Measurements from ENCODE around the gene ITCH.
"Not testable (repeated sequence)": the region's sequence is repeated elsewhere in the genome, so short reads cannot be mapped to it uniquely, and the experiment has no call there.

ITCH gene

DNA sequence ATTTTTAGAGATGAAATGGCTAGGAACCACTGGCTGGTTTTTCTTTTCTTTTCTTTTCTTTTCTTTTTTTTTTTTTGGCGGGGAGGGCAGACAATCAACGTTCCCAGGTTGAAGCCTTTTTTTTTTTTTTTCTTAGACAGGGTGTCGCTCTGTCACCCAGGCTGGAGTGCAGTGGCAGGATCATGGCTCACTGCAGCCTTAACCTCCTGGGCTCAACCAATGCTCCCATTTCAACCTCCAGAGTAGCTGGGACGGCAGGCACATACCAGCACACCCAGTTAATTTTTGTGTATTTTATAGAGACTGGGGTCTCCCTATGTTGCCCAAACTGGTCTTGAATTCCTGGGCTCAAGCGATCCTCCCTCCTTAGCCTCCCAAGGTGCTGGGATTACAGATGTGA is 18.8 kb upstream of the ITCH start:
- DNase-seq: no peak

DNA sequence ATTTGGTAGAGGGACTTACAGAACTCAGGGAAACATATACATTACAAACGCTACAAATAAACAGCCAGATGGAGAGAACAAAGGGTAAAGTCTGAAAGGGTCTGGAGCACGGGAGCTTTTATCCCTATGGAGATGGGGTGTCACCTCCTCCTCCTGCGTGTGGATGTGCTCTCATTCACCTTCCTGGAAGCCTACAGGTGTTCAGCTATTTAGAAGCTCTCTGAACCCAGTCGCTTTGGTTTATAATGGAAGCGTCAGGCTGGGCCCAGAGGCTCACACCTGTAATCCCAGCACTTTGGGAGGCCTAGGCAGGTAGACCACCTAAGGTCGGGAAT is 17.7 kb upstream of the ITCH start:
- DNase-seq: no peak

DNA sequence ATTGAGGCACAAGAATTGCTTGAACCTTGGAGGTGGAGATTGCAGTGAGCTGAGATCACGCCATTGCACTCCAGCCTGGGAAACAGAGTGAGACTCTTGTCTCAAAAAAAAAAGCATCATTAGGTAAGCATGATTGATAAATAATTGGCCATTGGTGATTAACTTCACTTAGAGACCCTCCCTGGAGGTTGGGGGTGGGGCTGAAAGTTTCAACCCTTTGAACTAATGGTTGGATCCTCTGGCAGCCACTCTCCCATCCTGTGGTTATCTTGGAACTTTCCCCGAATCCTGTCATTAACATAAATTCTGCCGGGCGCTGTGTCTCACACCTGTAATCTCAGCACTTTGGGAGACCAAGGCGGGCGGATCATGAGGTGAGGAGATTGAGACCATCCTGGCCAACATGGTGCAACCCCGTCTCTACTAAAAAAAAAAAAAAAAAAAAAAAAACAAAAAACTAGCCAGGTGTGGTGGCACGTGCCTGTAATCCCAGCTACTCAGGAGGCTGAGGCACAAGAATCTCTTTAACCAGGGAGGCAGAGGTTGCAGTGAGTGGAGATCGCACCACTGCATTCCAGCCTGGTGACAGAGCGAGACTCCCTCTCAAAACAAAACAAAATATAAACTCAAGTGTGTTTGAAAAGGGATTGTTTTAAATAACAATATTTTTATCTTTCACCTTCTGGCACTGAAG is 17.1 kb upstream of the ITCH start:
- DNase-seq: not testable (repeated sequence)

DNA sequence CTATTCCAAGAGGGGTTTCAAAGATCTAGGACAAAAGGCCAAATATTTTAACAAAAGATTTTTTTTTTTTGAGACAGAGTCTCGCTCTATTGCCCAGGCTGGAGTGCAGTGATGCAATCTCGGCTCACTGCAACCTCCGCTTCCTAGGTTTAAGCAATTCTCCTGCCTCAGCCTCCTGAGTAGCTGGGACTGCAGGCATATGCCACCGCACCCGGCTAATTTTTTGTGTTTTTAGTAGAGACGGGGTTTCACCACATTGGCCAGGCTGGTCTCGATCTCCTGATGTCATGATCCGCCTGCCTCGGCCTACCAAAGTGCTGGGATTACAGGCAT is 16.6 kb upstream of the ITCH start:
- DNase-seq: not testable (repeated sequence)

DNA sequence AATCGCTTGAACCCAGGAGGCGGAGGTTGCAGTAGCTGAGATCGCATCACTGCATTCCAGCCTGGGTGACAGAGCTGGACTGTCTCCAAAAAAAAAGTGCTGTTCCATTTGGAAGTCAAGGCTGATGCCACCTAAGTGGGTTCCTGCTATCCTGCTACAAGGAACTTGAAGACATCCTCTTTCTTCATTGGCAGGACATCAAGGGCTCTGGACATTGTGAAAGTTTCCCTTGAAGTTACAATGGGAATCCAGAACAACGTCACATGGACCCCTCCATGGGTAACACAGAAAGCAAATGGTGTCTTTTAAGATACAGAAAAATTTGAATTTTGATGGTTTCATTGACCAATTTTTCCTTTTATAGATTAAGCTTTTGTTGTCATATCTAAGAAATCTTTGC is 15.5 kb upstream of the ITCH start:
- no peak for DNase-seq

DNA sequence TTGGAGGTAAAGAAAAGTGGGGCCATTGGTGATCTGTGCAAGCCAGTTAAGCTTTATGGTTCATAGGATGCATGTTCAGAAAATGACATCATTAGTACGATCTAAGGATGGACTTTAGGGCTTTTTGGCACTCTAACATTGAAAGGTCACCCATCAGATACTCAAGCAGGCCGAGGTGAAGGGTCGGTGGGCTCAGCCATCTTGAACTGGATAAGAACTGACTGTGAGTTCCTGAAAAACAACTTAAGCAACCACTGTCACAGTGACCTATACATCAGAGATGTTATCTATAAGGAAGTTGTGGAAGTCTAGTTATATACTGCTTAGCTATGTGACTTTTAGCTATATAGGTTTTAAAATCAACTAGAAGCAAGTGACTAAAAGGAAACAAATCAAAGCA is 13.0 kb upstream of the ITCH start:
- DNase-seq: no peak

DNA sequence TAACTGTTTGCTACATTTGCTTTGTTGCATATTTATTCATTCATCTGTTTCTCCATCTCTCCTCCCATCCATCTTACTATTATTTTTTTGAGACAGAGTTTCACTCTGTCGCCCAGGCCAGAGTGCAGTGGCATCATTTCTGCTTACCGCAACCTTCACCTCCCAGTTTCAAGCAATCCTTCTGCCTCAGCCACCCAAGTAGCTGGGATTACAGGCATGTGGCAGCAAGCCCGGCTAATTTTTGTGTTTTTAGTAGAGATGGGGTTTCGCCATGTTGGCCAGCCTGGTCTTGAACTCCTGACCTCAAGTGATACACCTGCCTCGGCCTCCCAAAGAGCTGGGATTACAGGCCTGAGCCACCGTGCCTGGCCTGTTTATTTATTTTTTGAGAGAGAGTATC is 9.6 kb upstream of the ITCH start:
- DNase-seq: not testable (repeated sequence)

DNA sequence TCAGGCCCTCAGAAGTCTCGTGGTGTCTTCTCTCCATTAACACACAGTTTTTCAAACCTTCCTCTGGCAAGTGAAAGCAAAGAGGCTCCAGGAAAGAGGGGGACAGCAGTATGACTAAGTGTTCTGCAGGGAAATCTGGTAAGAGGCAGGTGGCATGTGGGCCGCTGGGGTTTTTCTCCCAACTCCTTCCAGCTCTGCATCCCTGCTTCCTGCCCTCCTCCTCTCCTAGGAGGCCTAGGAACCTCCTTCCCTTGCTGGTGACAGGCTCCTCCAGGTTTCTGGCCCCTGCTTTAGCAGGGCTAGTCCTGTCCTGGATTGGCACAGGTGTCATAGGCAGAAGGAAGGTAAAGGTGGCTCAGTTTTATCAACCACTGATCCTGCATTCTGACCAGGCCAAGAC is 7.6 kb upstream of the ITCH start:
- DNase-seq: no peak

DNA sequence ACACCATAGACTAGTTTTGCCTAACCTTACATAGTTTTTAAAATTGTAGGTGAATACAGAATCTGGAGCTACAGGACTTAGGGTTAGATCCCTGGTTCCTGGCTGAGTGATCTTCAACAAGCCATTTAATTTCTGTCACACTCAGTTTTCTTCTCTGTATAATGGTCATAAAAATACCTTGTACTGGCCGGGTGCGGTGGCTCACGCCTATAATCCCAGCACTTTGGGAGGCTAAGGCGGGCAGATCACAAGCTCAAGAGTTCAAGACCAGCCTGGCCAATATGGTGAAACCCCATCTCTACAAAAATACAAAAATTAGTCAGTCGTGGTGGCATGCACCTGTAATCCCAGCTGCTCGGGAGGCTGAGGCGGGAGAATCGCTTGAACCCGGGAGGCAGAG is 3.3 kb upstream of the ITCH start:
- not testable (repeated sequence) for DNase-seq

DNA sequence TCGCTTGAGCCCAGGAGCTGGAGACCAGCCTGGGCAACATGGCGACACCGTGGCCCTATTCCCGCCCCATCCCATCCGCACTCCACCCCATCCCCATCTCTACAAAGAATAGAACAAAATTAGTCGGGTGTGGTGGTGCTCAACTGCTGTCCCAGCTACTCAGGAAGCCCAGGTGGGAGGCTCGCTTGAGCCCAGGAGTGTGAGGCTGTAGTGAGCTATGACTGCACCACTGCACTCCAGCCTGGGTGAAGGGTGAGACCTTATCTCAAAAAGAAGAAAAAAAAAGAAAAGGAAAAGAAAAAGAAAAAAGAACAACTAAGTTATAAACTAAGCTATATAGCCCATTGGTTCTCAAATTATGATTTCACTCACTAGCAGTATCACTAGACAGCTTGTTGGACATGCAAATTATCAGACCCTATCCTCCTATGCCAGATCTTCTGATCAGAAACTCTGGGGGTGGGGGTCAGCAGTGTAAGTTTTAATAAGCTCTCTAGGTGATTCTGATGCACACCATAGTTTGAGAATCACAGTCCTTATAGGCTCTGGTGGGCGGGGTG is 491 bp upstream of the ITCH start:
- DNase-seq: no peak

DNA sequence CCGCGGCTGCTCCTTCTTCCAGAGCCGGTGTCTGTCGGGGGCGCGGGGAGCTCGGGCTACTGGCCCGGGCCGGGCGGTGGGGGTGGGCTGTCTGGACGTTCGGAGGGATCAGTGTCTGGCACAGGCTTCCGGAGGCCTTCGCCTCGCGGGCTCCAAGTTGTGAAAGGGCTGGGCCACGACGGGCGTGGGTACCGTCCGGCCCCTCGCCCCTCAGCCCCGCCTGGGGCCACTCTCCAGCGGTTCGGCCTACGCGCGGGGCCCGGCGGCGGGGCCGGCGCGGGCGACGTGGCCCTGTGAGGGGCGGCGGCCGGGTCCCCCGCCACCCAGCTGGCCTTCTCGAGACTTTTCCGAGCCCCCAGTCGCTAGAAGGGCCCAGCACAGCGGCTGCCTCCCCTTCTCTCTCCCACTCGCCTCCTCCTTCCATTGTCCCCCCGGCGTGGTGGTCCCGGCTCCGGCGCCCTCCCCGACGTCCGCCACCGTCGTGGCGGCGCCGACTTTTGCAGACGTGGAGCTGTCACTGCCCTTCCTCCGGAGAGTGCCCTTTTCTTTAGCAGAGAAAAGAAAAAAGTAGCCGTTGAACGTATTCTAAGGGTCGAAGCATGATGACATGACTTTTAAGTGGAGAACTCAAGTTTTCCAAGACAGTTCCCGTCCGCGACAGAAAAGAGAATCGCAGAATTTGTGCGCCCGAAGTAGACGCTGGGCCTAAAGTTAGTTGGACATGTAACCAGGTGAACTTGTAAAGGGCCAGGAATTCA is 571 bp downstream of the ITCH start:
- DNase-seq: peak; percentile 14

DNA sequence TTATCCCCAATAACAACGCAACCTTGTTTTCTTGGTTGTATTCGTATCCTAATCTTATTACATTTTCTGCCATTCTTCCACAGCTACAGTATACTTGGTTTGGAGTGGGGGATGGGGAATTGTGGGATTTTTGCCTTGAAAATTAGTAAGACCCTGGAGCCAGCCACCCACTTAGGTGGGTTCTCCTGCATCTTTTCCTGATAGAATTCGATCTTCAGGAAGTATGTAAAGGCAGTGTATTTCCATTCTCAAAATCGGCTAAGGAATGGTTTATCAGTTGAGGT is 1.1 kb downstream of the ITCH start:
- no peak for DNase-seq

DNA sequence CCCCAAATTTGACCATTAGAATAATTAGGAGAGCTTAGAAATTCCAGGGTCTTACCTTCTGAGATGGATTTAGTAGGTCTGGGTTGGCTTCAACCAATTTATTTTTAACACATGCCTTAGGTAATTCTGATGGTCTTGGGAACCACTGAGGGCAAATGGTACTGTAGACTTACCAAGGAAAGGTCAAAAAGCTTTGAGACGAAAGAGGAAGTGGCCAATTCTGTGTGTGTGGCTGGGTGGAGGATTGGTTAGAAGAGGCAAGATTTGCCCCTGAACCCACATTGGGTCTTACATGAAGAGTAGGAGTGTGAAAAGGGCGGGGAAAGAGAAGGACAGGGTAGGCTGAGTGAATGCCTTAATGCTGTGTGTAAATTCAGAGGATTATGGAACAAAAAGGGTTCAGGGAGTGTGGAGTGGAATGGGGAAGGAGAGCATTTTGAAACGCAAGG is 2.7 kb downstream of the ITCH start:
- no peak for DNase-seq

DNA sequence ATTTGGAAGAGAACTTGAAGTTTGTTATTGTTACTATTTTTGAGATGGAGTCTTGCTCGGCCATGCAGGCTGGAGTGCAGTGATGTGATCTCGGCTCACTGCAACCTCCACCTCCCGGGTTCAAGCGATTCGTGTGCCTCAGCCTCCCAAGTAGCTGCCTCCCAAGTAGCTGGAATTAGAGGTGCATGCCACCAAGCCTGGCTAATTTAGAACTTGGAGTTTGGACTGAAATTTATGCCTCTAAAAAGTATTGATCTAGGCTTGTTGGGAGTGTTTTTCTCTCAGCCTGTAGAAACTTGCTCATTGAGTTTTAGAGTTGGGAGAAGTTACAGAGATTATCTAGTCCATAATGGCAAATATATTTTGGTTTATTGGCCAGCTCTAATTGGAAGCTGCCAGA is 4.1 kb downstream of the ITCH start:
- no peak for DNase-seq

DNA sequence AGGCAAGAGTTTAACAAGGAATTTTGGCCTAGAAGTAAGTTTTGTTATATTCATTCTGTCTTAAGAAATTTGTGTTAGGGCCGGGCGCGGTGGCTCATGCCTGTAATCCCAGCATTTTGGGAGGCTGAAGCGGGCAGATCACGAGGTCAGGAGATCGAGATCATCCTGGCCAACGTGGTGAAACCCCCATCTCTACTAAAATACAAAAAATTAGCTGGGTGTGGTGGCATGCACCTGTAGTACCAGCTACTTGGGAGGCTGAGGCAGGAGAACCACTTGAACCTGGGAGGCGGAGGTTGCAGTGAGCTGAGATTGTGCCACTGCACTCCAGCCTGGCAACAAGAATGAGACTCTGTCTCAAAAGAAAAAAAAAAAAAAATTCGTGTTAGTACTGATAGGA is 4.8 kb downstream of the ITCH start:
- not testable (repeated sequence) for DNase-seq

DNA sequence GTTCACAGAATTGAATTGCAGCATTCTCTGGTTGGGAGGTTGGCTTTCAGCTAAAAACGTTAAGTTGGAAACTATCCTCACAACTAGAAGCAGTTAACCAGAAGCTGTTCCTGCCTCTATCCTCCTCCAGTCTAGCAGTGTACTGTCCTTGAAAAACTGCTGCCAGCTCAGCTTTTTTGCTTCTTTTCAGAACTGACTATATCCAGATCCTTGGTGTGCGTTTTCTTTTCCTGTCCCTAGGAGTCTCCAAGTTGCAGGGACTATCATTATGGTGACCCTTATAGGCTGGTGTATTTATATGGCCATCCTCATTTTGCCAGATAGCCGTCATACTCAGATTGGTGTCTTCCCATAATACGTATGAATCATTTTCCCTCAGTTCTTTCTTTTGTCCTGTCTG is 5.5 kb downstream of the ITCH start:
- DNase-seq: no peak

DNA sequence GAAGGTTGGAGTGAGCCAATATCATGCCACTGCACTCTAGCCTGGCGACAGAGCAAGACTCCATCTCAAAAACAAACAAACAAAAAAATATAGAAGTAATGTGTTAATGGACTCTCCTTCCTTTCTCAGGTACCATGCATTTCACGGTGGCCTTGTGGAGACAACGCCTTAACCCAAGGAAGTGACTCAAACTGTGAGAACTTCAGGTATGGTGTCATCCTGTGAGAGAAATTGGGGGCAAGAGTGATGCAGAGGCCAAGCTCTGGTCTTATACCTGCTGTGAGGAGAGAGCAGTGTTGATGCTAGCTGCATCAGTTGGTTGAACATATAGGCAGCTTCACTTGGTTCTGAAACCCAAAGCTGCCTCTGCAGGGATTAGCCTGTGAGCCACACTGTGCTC is 6.2 kb downstream of the ITCH start:
- DNase-seq: no peak

DNA sequence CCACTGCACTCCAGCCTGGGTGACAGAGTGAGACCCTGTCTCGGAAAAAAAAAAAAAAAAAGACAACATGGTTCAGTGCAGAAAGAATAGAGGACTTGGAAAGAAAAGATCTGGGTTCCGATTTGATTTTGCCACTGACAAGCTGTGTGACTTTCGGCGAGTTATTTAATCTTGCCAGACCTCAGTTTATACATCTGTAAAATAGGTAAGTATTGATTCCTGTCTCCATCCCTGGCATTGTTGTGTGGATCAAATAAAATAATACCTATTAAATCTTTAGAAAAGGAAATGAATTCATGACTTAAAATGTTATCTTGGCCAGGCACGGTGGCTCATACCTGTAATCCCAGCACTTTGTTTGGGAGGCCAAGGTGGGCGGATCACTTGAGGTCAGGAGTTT is 7.0 kb downstream of the ITCH start:
- no peak for DNase-seq

DNA sequence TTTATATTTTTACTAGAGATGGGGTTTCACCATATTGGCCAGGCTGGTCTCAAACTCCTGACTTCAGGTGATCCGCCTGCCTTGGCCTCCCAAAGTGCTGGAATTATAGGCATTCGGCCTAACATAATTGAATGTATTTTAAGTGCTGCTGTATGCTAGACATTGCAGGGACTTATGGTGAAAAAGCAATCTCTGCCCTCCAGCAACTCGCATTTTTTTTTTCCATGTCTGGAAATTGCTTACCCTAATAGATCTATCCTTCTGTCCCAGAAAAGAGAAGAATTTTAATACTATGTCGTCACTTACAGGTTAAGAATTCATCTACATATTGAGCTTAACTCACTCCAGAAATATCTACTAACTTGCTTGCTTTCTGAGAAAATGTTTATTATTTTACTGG is 10.4 kb downstream of the ITCH start:
- DNase-seq: no peak

DNA sequence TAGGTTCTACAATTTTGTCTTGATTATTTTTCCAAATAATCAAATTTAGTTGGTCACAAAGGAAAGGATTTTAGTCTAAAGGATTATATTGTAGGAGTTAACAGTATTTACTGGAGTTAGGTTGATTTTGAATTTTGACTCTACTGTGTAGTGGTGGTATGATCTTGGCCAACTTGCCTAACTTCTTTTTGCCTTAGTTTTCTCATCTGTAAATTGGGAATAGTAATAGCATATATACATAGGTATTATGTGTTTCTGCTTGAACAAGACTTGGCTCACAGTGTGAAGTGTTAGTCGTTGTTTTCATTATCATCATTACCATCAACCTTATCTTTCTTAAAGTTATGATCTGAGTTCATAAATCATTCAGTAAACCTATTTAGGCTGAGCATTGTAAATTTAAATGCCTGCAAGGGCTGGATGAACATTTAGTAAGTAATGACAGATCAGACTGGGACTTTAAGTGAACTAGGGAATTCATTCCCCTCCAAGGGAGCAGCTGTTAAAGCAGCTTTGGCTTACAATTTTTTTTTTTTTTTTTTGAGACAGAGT is 11.2 kb downstream of the ITCH start:
- no peak for DNase-seq

DNA sequence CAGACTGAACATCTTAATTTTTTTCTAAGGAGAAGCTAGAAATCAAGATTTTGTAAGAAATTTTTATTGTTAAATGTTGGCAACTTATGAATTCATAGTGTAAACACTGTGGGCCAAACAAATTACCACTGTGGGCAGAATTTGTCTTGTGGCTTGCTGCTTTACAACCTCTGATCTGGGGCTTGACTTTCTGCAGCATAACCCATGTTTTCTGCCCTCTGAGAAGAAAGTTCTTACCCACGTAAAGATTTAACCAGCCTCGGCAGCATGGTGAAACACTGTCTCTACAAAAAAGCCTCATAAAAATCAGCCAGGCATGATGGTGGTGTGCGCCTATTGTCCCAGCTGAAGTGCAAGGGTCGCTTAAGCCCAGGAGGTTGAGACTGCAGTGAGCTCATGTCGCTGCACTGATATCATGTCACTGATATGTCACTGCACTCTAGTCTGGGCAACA is 12.9 kb downstream of the ITCH start:
- no peak for DNase-seq

DNA sequence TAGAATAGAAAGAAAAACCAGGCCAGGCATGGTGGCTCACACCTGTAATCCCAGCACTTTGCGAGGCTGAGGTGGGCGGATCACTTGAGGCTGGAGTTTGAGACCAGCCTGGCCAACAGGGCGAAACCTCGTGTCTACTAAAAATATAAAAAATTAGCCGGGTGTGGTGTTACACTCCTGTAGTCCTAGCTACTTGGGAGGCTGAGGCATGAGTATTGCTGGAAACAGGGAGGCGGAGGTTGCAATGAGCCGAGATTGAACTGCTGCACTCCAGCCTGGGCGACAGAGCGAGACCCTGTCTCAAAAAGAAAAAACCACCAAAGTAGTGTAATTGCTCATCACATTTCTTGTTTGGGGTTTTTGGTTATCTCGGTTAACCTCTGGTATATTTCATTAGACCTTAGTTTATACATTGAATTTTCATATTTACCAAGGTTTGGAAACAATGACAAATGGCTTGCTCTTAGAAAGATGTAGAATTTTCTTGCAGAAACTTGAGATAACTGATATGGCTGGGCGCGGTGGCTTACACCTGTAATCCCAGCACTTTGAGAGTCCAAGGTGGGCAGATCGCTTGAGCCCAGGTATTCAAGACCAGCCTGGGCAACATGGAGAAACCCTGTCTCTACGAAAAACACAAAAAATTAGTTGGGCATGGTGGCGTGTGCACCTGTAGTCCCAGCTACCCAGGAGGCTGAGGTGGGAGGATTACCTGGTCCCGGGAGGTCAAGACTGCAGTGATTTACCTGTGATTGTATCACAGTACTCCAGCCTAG is 14.2 kb downstream of the ITCH start:
- no peak for DNase-seq

DNA sequence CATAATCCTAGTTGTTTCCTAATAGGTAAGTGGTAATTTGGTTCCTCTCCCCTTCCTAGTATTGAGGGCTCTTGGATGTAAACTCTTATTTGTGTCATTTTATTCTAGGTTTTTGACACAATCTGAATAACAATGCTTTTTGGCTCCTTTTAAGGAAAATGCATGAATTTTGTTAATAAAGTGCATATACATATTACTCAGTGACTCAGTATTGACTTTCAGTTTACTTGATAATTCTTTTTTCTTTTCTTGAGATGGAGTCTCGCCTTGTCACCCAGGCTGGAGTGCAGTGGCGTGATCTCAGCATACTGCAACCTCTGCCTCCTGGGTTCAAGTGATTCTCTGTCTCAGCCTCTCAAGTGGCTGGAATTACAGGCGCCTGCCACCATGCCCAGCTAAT is 19.1 kb downstream of the ITCH start:
- DNase-seq: no peak
